Measurements from ENCODE around the gene PHKA2.

- TF ChIP-seq EZH2phosphoT487 (IDR thresholded peaks at IDR 0.05; ENCODE audit: low read depth, severe bottlenecking, unreplicated experiment) = no peak
- TF ChIP-seq CTCF (IDR thresholded peaks at IDR 0.05; ENCODE audit: poor library complexity) = no peak
Observed at GRCh38 chrX:18966624-18967023, 17.3 kb downstream of the PHKA2 start.
